HCT116 (cell line): ENCODE measurements around the gene UTS2R. TPM values are rescaled to one million over a fixed set of nuclear protein-coding genes. Genes with fewer than 3 reads are reported as not detected.

Experiments used
- ATAC-seq: fragments of 200-7000 bp; cut with Tn5 transposase; 2 replicates; pipeline ENCODE4 v1.9.1; 2020; ENCODE audit warnings: mild to moderate bottlenecking, moderate library complexity
- BruUV-seq: library from RNA; stranded (reverse); fragments of 400-500 nt; replicated peaks from 2 replicates; lab custom pipeline; 2021; lab: Mats Ljungman, UMichigan
- CTCF ChIA-PET: fragments of 300-600 bp; sonication (Branson Sonifier 250); formaldehyde crosslinking; loops from one replicate; lab custom pipeline; 2021; ENCODE audit warnings: antibody characterized with exemption; lab: Charles Lee
- POLR2A ChIA-PET: fragments of 300-600, 350-600 bp; sonication (Branson Sonifier 250); formaldehyde crosslinking; loops from one replicate; lab custom pipeline; 2021; ENCODE audit warnings: antibody characterized with exemption; lab: Charles Lee
- RAD21 ChIA-PET, 2 experiments: fragments of 300-600 bp; sonication (Branson Sonifier 250); formaldehyde crosslinking; loops; one replicate each; lab custom pipeline; 2023; ENCODE audit warnings: low total read pairs in 2 of 2; ENCODE audit not compliant: uncharacterized antibody in 2 of 2, unreplicated experiment in 2 of 2, low non-redundant PET in 1 of 2; lab: Charles Lee
- DNase-seq: peaks from one replicate; pipeline ENCODE4 v3.0.0-alpha.2; 2010; ENCODE audit warnings: low read depth, low spot score
- H2AFZ ChIP-seq: fragments of 200-600 bp; shearing (Covaris generic), sonication (generic); 2 replicates; pipeline ENCODE4 v1.6.1; 2017; ENCODE audit warnings: low read depth, mixed run types, mixed read lengths, antibody characterized with exemption, low read length; ENCODE audit not compliant: poor library complexity, severe bottlenecking
- H3K27ac ChIP-seq: 2 replicates; pipeline ENCODE4 v1.5.1; 2012; ENCODE audit warnings: low read depth, low read length
- H3K27me3 ChIP-seq: fragments of 200-600 bp; sonication (generic); 2 replicates; pipeline ENCODE4 v1.6.1; 2016; ENCODE audit warnings: mixed run types, low read length, mixed read lengths; ENCODE audit not compliant: insufficient read depth
- H3K36me3 ChIP-seq, 2 experiments: fragments of 200-500 bp in 1 of 2; fragments of 200-600 bp in 1 of 2; sonication (Bioruptor generic) in 1 of 2; sonication (generic) in 1 of 2; 2 replicates each; pipeline versions ENCODE4 v1.5.1 to v1.6.1; 2014 to 2016; ENCODE audit warnings: low read length in 2 of 2, inconsistent platforms in 1 of 2, mixed read lengths in 1 of 2, mixed run types in 1 of 2; ENCODE audit not compliant: insufficient read depth in 2 of 2, control insufficient read depth in 1 of 2
- H3K4me1 ChIP-seq, 2 experiments: fragments of 200-600 bp in 1 of 2; sonication (generic) in 1 of 2; 2 replicates each; pipeline versions ENCODE4 v1.5.1 to v1.6.1; 2012 to 2017; ENCODE audit warnings: low read length in 2 of 2, inconsistent platforms in 1 of 2, mild to moderate bottlenecking in 1 of 2, mixed read lengths in 1 of 2, mixed run types in 1 of 2, moderate library complexity in 1 of 2; ENCODE audit not compliant: insufficient read depth in 2 of 2, control insufficient read depth in 1 of 2
- H3K4me2 ChIP-seq: fragments of 200-600 bp; sonication (generic); 2 replicates; pipeline ENCODE4 v1.6.1; 2017; ENCODE audit warnings: mixed run types, low read length, mixed read lengths
- H3K4me3 ChIP-seq, 2 experiments: fragments of 200-600 bp in 1 of 2; sonication (generic) in 1 of 2; replicated peaks in 1 of 2; 2 replicates each; pipeline ENCODE4 v1.5.1; 2011 to 2016; ENCODE audit warnings: low read length in 2 of 2, control low read depth in 1 of 2, low read depth in 1 of 2, mild to moderate bottlenecking in 1 of 2, mixed read lengths in 1 of 2, mixed run types in 1 of 2
- H3K79me2 ChIP-seq: fragments of 200-600 bp; sonication (generic); 2 replicates; pipeline ENCODE4 v1.6.1; 2017; ENCODE audit warnings: mild to moderate bottlenecking, mixed run types, low read length, moderate library complexity, mixed read lengths; ENCODE audit not compliant: insufficient read depth
- H3K9ac ChIP-seq: fragments of 200-600 bp; sonication (generic); 2 replicates; pipeline ENCODE4 v1.6.1; 2016; ENCODE audit warnings: low read length, mixed read lengths
- H3K9me2 ChIP-seq: fragments of 200-600 bp; sonication (generic), shearing (Covaris generic); 2 replicates; pipeline ENCODE4 v1.6.1; 2017; ENCODE audit warnings: mixed run types, mild to moderate bottlenecking, moderate library complexity; ENCODE audit not compliant: insufficient read depth
- H3K9me3 ChIP-seq, 2 experiments: fragments of 200-500 bp in 1 of 2; fragments of 200-600 bp in 1 of 2; sonication (Bioruptor generic) in 1 of 2; sonication (generic) in 1 of 2; 2 replicates each; pipeline ENCODE4 v1.6.1; 2014 to 2017; ENCODE audit warnings: low read length in 2 of 2, mixed read lengths in 2 of 2, inconsistent platforms in 1 of 2, low read depth in 1 of 2, mild to moderate bottlenecking in 1 of 2, mixed run types in 1 of 2, moderate library complexity in 1 of 2; ENCODE audit not compliant: control insufficient read depth in 1 of 2, insufficient read depth in 1 of 2
- H4K20me1 ChIP-seq: fragments of 200-600 bp; sonication (generic), shearing (Covaris generic); 2 replicates; pipeline ENCODE4 v1.6.1; 2017; ENCODE audit warnings: mixed run types, mild to moderate bottlenecking, moderate library complexity; ENCODE audit not compliant: insufficient read depth
- EGR1 ChIP-seq: IDR thresholded peaks from 2 replicates; pipeline ENCODE4 v1.6.1; 2012; ENCODE audit warnings: low read depth
- ELF1 ChIP-seq: IDR thresholded peaks from 2 replicates; pipeline ENCODE4 v1.6.1; 2012; ENCODE audit warnings: low read depth, borderline replicate concordance
- EZH2phosphoT487 ChIP-seq: fragments of 200-600 bp; IDR thresholded peaks from 2 replicates; pipeline ENCODE4 v1.6.1; 2018; ENCODE audit warnings: antibody characterized with exemption, borderline replicate concordance
- FOSL1 ChIP-seq: IDR thresholded peaks from 2 replicates; pipeline ENCODE4 v1.6.1; 2012; ENCODE audit warnings: low read depth
- TCF7L2 ChIP-seq: IDR thresholded peaks from 2 replicates; pipeline ENCODE4 v1.7.0; 2011; ENCODE audit warnings: borderline replicate concordance, inconsistent platforms; ENCODE audit not compliant: insufficient read depth, insufficient read length; ENCODE audit errors: extremely low read depth
- YY1 ChIP-seq: IDR thresholded peaks from 2 replicates; pipeline ENCODE4 v1.6.1; 2011; ENCODE audit warnings: low read length, low read depth, moderate library complexity, mild to moderate bottlenecking; ENCODE audit not compliant: insufficient replicate concordance; ENCODE audit errors: extremely low read depth
- ZFX ChIP-seq: fragments of 450-650 bp; IDR thresholded peaks from 2 replicates; pipeline ENCODE4 v1.6.1; 2017
- intact Hi-C: fragments of 100-400 bp; cut with micrococcal nuclease; formaldehyde crosslinking; loops from 2 replicates; pipeline ENCODE4 v1.10.0; 2022
- total RNA-seq: library from RNA; stranded (reverse); gene quantifications from one replicate; pipeline ENCODE4 v1.2.1, GENCODE V29; 2021; ENCODE audit not compliant: unreplicated experiment

UTS2R gene
- total RNA-seq, 1 experiment from 2014 or later = not detected

- POLR2A ChIA-PET = interaction anchor here (0.7 to 1.7 kb wide), 6 partner anchors 35 to 746 kb away, joined by 3 to 5 read pairs (median 4); partner anchors contain the start of gene METRNL
- Histone ChIP-seq H3K4me1 (peaks cover 67 to 99% of the 10 kb centered on the region in 2 experiments), H3K27ac (peak within 1 kb of the TSS; percentile 89), H4K20me1 (no peaks in the 10 kb centered on the region), H3K9ac (peak within 1 kb of the TSS; percentile 85), H2AFZ (no peak within 1 kb of the TSS), H3K4me2 (peak within 1 kb of the TSS; percentile 97), H3K36me3 (no peaks in the 10 kb centered on the region), H3K79me2 (peaks cover 3% of the 10 kb centered on the region; the same call in 1 of the 2 replicates), H3K4me3 (peak within 1 kb of the TSS; percentile 65 to 72), H3K27me3 (no peaks in the 10 kb centered on the region), H3K9me2 (no peaks in the 10 kb centered on the region), H3K9me3 (no peaks in the 10 kb centered on the region)
- intact Hi-C loops = no loop called here
- no peak for TF ChIP-seq TCF7L2
- no peak for TF ChIP-seq FOSL1
- TF ChIP-seq EZH2phosphoT487 = no peak
- TF ChIP-seq ELF1 = no peak
- no peak for TF ChIP-seq EGR1
- BruUV-seq = no TSS peak
- CTCF ChIA-PET = interaction anchor here (0.6 to 1.6 kb wide), 7 partner anchors 10 to 443 kb away, joined by 3 to 5 read pairs (median 3); no protein-coding TSS in a partner anchor
- DNase-seq = no peak
- ATAC-seq = peak; percentile 35
- RAD21 ChIA-PET = no interaction called here
These were observed 38.0 kb upstream of the UTS2R start, which contains the start of gene SECTM1 for GRCh38 chr17:82333279-82334171. TSS of gene SECTM1 (minus strand) at chr17:82333766. CDS start at chr17:82327240, 6,526 bp downstream.

GRCh38 chr17:82334204-82334621, 37.4 kb upstream of the UTS2R start:
- ChIA-PET POLR2A (interaction anchor here (0.7 to 1.7 kb wide), 3 partner anchors 38 to 745 kb away, joined by 4 to 5 read pairs (median 4); partner anchors contain the start of gene METRNL), CTCF (interaction anchor here (0.6 to 1.6 kb wide), 5 partner anchors 12 to 442 kb away, joined by 3 to 5 read pairs (median 3); no protein-coding TSS in a partner anchor)
- Histone ChIP-seq H4K20me1 (no peaks in the 10 kb centered on the region), H3K4me2 (peak overlapping the region; percentile 97), H3K79me2 (peaks cover 3% of the 10 kb centered on the region; the same call in 1 of the 2 replicates), H2AFZ (no peak overlapping the region), H3K27me3 (no peaks in the 10 kb centered on the region), H3K9me2 (no peaks in the 10 kb centered on the region), H3K4me1 (peaks cover 69 to 99% of the 10 kb centered on the region in 2 experiments), H3K4me3 (peak overlapping the region; percentile 65 to 72; a peak in 2 of 4 replicates), H3K9ac (peak overlapping the region; percentile 85), H3K27ac (peak overlapping the region; percentile 18; the same call in 1 of the 2 replicates)
- DNase-seq (no peak), ATAC-seq (no peak)
- BruUV-seq = no TSS peak
- TF ChIP-seq YY1 (no peak), ZFX (peak; percentile 25; the same call in 1 of the 2 replicates)
- TF ChIP-seq, all 23 proteins: peak for 1
- intact Hi-C loops = no loop called here
- Histone ChIP-seq H3K36me3 (no peaks in the 10 kb centered on the region), H3K9me3 (no peaks in the 10 kb centered on the region)
- RAD21 ChIA-PET = no interaction called here
